Body of pancreas (tissue), 4 donors: Measurements from ENCODE around the gene SERHL2. TPM values are rescaled to one million over a fixed set of nuclear protein-coding genes. Genes with fewer than 3 reads are reported as not detected.
"Not testable (repeated sequence)": the region's sequence is repeated elsewhere in the genome, so short reads cannot be mapped to it uniquely, and the experiment has no call there.

Experiments
- ATAC-seq: fragments of 150-250 bp; one replicate; pipeline ENCODE4 v1.9.1; 2016
- DNase-seq, 4 donors: peaks; one replicate each; pipeline ENCODE4 v3.0.0-alpha.2; 2019
- H3K27ac ChIP-seq, 4 donors: fragments of 200-600 bp; sonication (generic); 1 replicate in 3 of 4; 2 replicates in 1 of 4; pipeline versions ENCODE4 v1.5.1 to v1.6.1; 2016 to 2019; ENCODE audit warnings: mild to moderate bottlenecking in 1 of 4, mixed read lengths in 1 of 4, moderate library complexity in 1 of 4
- H3K27me3 ChIP-seq, 2 donors: fragments of 200-600 bp; sonication (generic); one replicate each; pipeline ENCODE4 v1.6.0; 2016; ENCODE audit warnings: mild to moderate bottlenecking in 1 of 2
- H3K36me3 ChIP-seq, 2 donors: fragments of 200-600 bp; sonication (generic); replicated peaks in 1 of 2; 2 replicates each; pipeline ENCODE4 v1.5.1; 2016; ENCODE audit warnings: low read depth in 2 of 2; ENCODE audit not compliant: insufficient read depth in 1 of 2
- H3K4me1 ChIP-seq: fragments of 200-600 bp; sonication (generic); one replicate; pipeline ENCODE4 v1.6.0; 2016
- H3K4me3 ChIP-seq, 2 donors: fragments of 200-600 bp; sonication (generic); 1 replicate in 1 of 2; 2 replicates in 1 of 2; pipeline ENCODE4 v1.5.1; 2016 to 2019
- H3K9me3 ChIP-seq, 3 donors: fragments of 200-600 bp; sonication (generic); 1 replicate in 2 of 3; 2 replicates in 1 of 3; pipeline ENCODE4 v1.5.1; 2016
- POLR2A ChIP-seq, 3 donors: fragments of 450-650 bp; IDR thresholded peaks; one replicate each; pipeline ENCODE4 v1.6.1; 2016; ENCODE audit warnings: antibody characterized with exemption in 3 of 3, mild to moderate bottlenecking in 2 of 3
- WGBS, 2 donors: methylation state at CpG; one replicate each; pipeline ENCODE4 v1.1.5; 2017; 5-methylcytosine and 5-hydroxymethylcytosine counted together
- intact Hi-C: fragments of 100-400 bp; cut with DNase I; formaldehyde crosslinking; loops from one replicate; pipeline ENCODE4 v1.15.1; 2023
- total RNA-seq, 2 donors: library from RNA; depleted of rRNA; stranded (reverse); fragments of >200 nt; gene quantifications; one replicate each; pipeline ENCODE4 v1.1.0, GENCODE V29; 2016
- TF ChIP-seq, protein P1 (sequence below), 7 experiments: fragments of 450-650 bp in 4 of 7; fragments of 200-600 bp in 3 of 7; sonication (generic) in 3 of 7; IDR thresholded peaks; one replicate each; pipeline ENCODE4 v1.5.1; 2016 to 2019; ENCODE audit warnings: antibody characterized with exemption in 7 of 7

The SERHL2 gene
- total RNA-seq, 2 donors from 2014 or later: 2.6 TPM; not detected in 1

DNA sequence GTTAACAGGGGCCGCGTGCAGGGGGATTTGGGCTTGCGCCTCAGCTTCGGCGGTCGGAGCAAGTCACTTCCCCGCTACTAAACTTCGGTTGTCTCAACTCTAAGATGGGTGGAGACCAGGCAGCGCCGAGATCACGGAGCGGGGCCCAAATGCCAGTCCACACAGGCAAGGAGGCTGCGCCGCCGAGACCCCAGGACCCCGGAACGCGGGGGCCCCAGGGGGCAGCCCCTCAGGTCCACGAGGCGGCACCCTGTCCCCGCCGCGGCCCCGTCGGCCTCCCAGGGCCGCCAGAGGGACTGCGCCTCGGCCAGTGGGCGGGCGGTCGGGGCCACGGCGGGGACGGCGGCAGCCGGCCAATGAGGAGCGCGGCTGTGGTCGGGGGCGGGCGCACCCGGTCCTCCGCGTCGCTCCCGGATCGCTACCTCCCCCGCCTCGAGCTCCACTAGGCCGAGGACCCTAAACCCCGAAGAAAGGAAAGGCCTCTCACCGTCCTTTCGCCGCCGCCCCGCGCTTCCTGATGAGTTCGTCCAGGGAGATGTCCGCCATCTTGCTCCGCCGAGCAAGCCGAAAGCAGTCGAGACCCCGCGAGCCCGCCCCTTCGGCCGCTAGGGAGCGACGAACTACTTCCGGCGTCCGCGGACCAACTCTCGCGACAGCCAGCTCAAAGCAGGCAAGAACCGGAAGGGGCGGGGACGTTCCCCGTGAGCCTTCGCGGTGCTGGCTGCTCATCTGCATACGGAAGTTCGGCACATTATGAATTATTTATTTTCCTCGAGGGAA lies 60.7 kb downstream of the SERHL2 start, which contains the start of gene POLDIP3:
POLDIP3 (minus strand) TSS at position 572 of the 780 bp plus-strand sequence; CDS start at position 546, 26 bp downstream.
- intact Hi-C loops: no loop called here
- peak; percentile 91 for ATAC-seq
- H3K4me1 ChIP-seq: peaks cover 69% of the 10 kb centered on the region

DNA sequence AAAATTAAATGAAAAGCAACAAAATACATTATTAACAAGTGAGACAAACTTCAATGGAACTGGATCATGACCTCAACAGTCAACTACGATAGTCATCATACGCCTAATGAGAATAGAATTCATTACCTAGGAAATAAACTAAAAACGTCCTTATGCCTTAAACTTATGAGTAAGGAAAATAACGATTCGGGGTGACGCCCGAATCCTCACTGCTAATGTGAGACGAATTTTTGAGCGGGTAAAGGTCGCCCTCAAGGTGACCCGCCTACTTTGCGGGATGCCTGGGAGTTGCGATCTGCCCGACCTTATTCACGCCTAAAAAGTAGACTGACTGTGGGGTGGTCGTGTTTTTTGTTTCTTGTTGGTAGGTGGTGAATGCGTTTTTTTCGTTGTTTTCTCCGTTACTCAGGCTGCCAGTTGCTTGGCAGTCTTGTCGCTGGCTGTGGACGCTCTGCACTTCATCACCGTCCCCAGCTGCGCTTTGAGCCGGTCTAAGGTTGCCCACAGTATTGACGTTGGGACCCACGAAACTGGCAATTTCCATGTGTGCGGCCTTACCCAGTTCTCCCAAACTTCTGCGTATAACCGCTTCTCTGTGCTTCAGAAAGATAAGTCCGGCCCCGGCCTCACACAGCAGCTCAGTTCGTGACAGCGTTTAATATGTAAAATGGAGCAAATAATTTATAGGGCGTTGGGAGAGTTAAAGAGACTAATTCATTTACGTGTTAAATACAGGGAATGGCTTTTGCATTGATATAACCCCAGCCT lies 61.5 kb downstream of the SERHL2 start:
- H3K4me3 ChIP-seq: peak overlapping the region in 1 of 2 donors; percentile 40
- peak; percentile 74 for ATAC-seq
- peak; percentile 88 to 93 (median 90) for DNase-seq
- H3K27ac ChIP-seq: peak overlapping the region; percentile 92 to 98 (median 94)
- intact Hi-C loops: no loop called here
- no peaks in the 10 kb centered on the region for H3K27me3 ChIP-seq
- no peaks in the 10 kb centered on the region for H3K9me3 ChIP-seq
- H3K4me1 ChIP-seq: peaks cover 61% of the 10 kb centered on the region
- TF ChIP-seq POLR2A (IDR thresholded peaks at IDR 0.05): peak; percentile 91 to 100 (median 100)
- TF ChIP-seq, protein P1, sequence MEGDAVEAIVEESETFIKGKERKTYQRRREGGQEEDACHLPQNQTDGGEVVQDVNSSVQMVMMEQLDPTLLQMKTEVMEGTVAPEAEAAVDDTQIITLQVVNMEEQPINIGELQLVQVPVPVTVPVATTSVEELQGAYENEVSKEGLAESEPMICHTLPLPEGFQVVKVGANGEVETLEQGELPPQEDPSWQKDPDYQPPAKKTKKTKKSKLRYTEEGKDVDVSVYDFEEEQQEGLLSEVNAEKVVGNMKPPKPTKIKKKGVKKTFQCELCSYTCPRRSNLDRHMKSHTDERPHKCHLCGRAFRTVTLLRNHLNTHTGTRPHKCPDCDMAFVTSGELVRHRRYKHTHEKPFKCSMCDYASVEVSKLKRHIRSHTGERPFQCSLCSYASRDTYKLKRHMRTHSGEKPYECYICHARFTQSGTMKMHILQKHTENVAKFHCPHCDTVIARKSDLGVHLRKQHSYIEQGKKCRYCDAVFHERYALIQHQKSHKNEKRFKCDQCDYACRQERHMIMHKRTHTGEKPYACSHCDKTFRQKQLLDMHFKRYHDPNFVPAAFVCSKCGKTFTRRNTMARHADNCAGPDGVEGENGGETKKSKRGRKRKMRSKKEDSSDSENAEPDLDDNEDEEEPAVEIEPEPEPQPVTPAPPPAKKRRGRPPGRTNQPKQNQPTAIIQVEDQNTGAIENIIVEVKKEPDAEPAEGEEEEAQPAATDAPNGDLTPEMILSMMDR (IDR thresholded peaks at IDR 0.05): peak in 2 of 7 experiments; percentile 3 to 7
- H3K36me3 ChIP-seq: peaks cover 0 to 2% of the 10 kb centered on the region in 2 donors
- WGBS, 2 donors: 0 to 1% methylated on average over 34 to 35 of the region's 35 CpGs

More for the DNA sequence above, 60.7 kb downstream of the SERHL2 start, which contains the start of gene POLDIP3:
- peak; percentile 99 to 100 (median 100) for DNase-seq
- WGBS, 2 donors: 0% methylated on average over 17 to 80 of the region's 85 CpGs
- Histone ChIP-seq H3K27me3 (no peaks in the 10 kb centered on the region), H3K4me3 (peak within 1 kb of the TSS; percentile 40 to 55), H3K27ac (peak within 1 kb of the TSS; percentile 92 to 98 (median 94)), H3K36me3 (peaks cover 0 to under 1% of the 10 kb centered on the region in 2 donors), H3K9me3 (no peaks in the 10 kb centered on the region)
- peak in 1 of 3 donors; percentile 48 for TF ChIP-seq POLR2A (IDR thresholded peaks at IDR 0.05)
- TF ChIP-seq, protein P1 (IDR thresholded peaks at IDR 0.05): peak in 5 of 7 experiments; percentile 19 to 53 (median 47)

DNA sequence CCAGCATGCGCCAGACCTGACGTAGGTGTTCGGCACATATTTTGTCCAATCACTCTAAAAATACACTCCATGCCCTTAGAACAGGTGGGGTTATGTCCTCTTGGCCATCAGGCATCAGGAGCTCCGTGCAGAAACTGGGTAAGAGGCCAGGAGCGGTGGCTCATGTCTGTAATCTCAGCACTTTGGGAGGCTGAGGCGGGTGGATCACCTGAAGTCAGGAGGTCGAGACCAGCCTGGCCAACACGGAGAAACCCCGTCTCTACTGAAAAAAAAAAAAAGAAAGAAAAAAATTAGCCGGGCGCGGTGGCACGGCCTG lies 62.1 kb downstream of the SERHL2 start:
- peak overlapping the region; percentile 92 to 98 (median 94) for H3K27ac ChIP-seq
- H3K9me3 ChIP-seq, H3K27me3 ChIP-seq, H3K36me3 ChIP-seq, intact Hi-C loops, H3K4me3 ChIP-seq: not testable (repeated sequence)
- ATAC-seq: peak; percentile 6
- 3 to 10% methylated on average over 12 to 13 of the region's 13 CpGs for WGBS, 2 donors
- peak; percentile 49 to 71 (median 56) for DNase-seq
- peaks cover 56% of the 10 kb centered on the region for H3K4me1 ChIP-seq

DNA sequence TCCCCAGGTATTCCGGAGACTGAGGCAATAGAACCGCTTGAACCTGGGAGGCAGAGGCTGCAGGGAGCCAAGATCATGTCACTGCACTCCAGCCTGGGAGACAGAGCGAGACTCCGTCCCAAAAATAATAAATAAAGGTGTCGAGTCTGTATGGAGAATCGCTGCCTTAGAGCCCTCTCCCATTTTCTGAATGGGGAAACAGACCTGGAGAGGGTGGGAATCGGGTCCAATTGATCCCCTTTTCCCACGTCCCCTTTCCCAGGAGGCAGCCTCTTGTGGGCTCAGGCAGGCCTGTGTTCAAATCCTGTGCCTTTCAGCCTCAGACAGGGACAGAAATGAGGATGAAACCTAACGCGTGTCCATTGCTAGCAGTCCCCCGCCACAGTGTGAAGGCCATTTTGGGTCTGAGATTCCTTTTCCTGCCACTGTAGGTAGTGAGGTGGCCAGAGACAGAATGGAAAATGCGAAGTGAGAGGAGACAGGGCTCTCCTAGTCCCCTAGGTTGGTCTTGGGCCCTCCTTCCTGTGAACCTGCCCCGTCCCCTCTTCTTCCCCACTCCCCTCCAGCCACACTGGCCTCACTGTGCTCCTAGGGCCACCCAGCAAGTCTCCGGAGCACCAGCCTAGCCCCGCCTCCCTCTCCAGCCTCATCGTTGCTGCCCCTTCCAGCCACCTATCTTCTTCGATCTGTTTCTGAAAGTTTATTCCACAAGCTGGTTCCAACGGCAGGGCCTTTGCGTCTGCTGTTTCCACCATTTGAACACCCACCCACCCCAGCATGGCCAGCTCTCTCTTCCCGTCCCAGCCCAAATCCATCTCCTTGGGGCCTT lies 63.6 kb downstream of the SERHL2 start:
- Histone ChIP-seq H3K4me1 (peaks cover 43% of the 10 kb centered on the region), H3K27ac (peak overlapping the region in 1 of 4 donors; percentile 31), H3K4me3 (no peak overlapping the region), H3K36me3 (peaks cover 0 to 2% of the 10 kb centered on the region in 2 donors), H3K27me3 (no peaks in the 10 kb centered on the region), H3K9me3 (no peaks in the 10 kb centered on the region)
- no peak for ATAC-seq
- WGBS, 2 donors: 46 to 73% methylated on average over 15 to 20 of the region's 20 CpGs
- TF ChIP-seq, protein P1 (IDR thresholded peaks at IDR 0.05): no peak
- peak in 1 of 3 donors; percentile 5 for TF ChIP-seq POLR2A (IDR thresholded peaks at IDR 0.05)
- intact Hi-C loops: no loop called here
- DNase-seq: no peak
